Adrenal gland (tissue), 12 donors: ENCODE results near the gene SELENOP. TPM values are rescaled to one million over a fixed set of nuclear protein-coding genes. Genes with fewer than 3 reads are reported as not detected.

ENCODE experiments used
- DNase-seq, 7 donors: peaks; one replicate each; pipeline ENCODE4 v3.0.0-alpha.2; 2019 to 2020
- H3K27ac ChIP-seq, 5 donors: fragments of 200-600 bp; sonication (generic) in 4 of 5; 1 replicate in 3 of 5; 2 replicates in 2 of 5; pipeline versions ENCODE4 v1.5.1 to v1.8.0; 2016 to 2020; ENCODE audit warnings: mild to moderate bottlenecking in 1 of 5
- H3K27me3 ChIP-seq: fragments of 200-600 bp; 2 replicates; pipeline ENCODE4 v1.8.0; 2021
- H3K36me3 ChIP-seq, 2 donors: fragments of 200-600 bp; replicated peaks in 1 of 2; 1 replicate in 1 of 2; 2 replicates in 1 of 2; pipeline versions ENCODE4 v1.5.1 to v1.8.0; 2018 to 2022
- H3K4me1 ChIP-seq, 2 donors: fragments of 200-600 bp; replicated peaks in 1 of 2; 1 replicate in 1 of 2; 2 replicates in 1 of 2; pipeline versions ENCODE4 v1.5.1 to v1.8.0; 2018 to 2021
- H3K4me3 ChIP-seq, 4 donors: fragments of 200-600 bp; sonication (generic) in 3 of 4; one replicate each; pipeline ENCODE4 v1.5.1; 2016 to 2018
- H3K9me3 ChIP-seq, 3 donors: fragments of 200-600 bp; sonication (generic) in 1 of 3; replicated peaks in 1 of 3; 1 replicate in 2 of 3; 2 replicates in 1 of 3; pipeline versions ENCODE4 v1.5.1 to v1.8.0; 2016 to 2021
- CTCF ChIP-seq, 6 experiments: fragments of 450-650 bp in 4 of 6; fragments of 200-600 bp in 2 of 6; sonication (generic) in 1 of 6; IDR thresholded peaks; 1 replicate in 5 of 6; 2 replicates in 1 of 6; pipeline versions ENCODE4 v1.5.1 to v1.8.0; 2016 to 2021; ENCODE audit warnings: antibody characterized with exemption in 6 of 6, mild to moderate bottlenecking in 2 of 6, moderate library complexity in 1 of 6
- POLR2A ChIP-seq, 2 donors: fragments of 450-650 bp; IDR thresholded peaks; one replicate each; pipeline ENCODE4 v1.6.1; 2017; ENCODE audit warnings: antibody characterized with exemption in 2 of 2, mild to moderate bottlenecking in 2 of 2, moderate library complexity in 1 of 2
- WGBS, 4 donors: extraction: QIAGEN DNeasy Blood & Tissue Kit in 2 of 4; methylation state at CpG; one replicate each; pipeline versions ENCODE4 v1.1.5 to v1.1.7; 2013 to 2017; 5-methylcytosine and 5-hydroxymethylcytosine counted together
- intact Hi-C, 2 donors: fragments of 100-400 bp; cut with DNase I; formaldehyde crosslinking; loops; one replicate each; pipeline versions ENCODE4 v1.14.1 to v1.15.0; 2022 to 2023
- polyA plus RNA-seq, 3 donors: library from polyadenylated mRNA; stranded (reverse); fragments of 200-250 nt in 2 of 3; fragments of 350-450 nt in 1 of 3; fragmentation: Illumina TruSeq in 1 of 3; extraction: RNeasy Lipid Tissue Mini Kit (QIAGEN cat#74804) in 1 of 3; gene quantifications; one replicate each; pipeline ENCODE4 v1.2.3, GENCODE V29; 2013 to 2014
- total RNA-seq, 9 donors: library from RNA; depleted of rRNA in 4 of 9; stranded (reverse); fragments of >200 nt in 4 of 9; fragments of 120-200 nt in 1 of 9; fragmentation: NEBNext Ultra II Directional in 1 of 9; extraction: Animal tissue kit (Norgen Biotek cat#: 25700) in 1 of 9; gene quantifications; one replicate each; pipeline versions ENCODE4 v1.1.0 to v1.2.4, GENCODE V29; 2013 to 2023
- donor health status: healthy with polysubstance abuse.
- donor health status: Bipolar disorder and iron deficiency.
- donor health status: DM: yes; HTN: yes; CAD: no.
- donor health status: DM: no; HTN: no; CAD: no.
- donor health status: DM: no; HTN: no; CAD: no.
- donor health status: DM: yes; HTN: yes; CAD: no.

Gene SELENOP
- total and polyA plus RNA-seq, 12 donors = 66.0 to 1,654 (median 662) TPM

DNA sequence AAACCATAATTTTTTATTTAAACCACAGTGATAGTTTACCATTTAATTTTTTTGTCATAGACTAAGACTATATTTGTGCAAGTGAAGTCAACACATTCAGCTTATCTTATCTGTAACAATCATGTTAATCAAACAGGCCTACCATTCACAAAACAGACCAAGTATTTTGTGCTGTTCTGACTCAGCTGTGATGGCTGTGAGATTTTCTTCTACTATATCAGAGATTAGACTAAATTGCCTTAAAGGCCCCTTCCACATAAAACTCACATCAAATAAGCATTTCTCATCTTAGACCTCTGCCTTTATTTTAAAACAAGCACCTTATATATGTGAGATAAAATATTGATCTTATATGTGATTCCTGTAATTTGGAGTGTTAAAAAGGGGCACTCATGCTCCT, 41.7 kb downstream of the SELENOP start:
- no peak for TF ChIP-seq POLR2A (IDR thresholded peaks at IDR 0.05)
- TF ChIP-seq CTCF (IDR thresholded peaks at IDR 0.05) = no peak
- no peaks in the 10 kb centered on the region for H3K27me3 ChIP-seq
- H3K4me3 ChIP-seq = no peak overlapping the region
- no peak for DNase-seq
- H3K9me3 ChIP-seq = no peaks in the 10 kb centered on the region
- H3K36me3 ChIP-seq = no peaks in the 10 kb centered on the region
- H3K27ac ChIP-seq = no peak overlapping the region
- intact Hi-C loops = loop anchor here in 1 of 2 donors (10.0 kb wide), 1 partner anchor 115 kb away; no protein-coding TSS in a partner anchor
- peaks cover 0 to 5% of the 10 kb centered on the region in 2 donors for H3K4me1 ChIP-seq

GRCh38 chr5:42768106-42768504, 43.6 kb downstream of the SELENOP start:
- TF ChIP-seq CTCF (IDR thresholded peaks at IDR 0.05) (no peak), POLR2A (IDR thresholded peaks at IDR 0.05) (no peak)
- intact Hi-C loops = loop anchor here (5.0 to 10.0 kb wide), 3 partner anchors 343 to 911 kb away; partner anchors contain the start of gene GHR (in 1 of the 2)
- H3K27me3 ChIP-seq = no peaks in the 10 kb centered on the region
- no peak overlapping the region for H3K27ac ChIP-seq
- H3K4me3 ChIP-seq = no peak overlapping the region
- DNase-seq = no peak
- no peaks in the 10 kb centered on the region for H3K9me3 ChIP-seq
- 22 to 36% (median 33%) methylated on average over 1 of the region's 1 CpG for WGBS, 4 donors
- peaks cover 0 to 5% of the 10 kb centered on the region in 2 donors for H3K4me1 ChIP-seq
- no peaks in the 10 kb centered on the region for H3K36me3 ChIP-seq

- no peaks in the 10 kb centered on the region for H3K9me3 ChIP-seq
- H3K4me3 ChIP-seq = no peak overlapping the region
- H3K36me3 ChIP-seq = no peaks in the 10 kb centered on the region
- WGBS, 4 donors = 30 to 35% (median 32%) methylated on average over 3 of the region's 3 CpGs
- TF ChIP-seq POLR2A (IDR thresholded peaks at IDR 0.05) = no peak
- peak; percentile 30 to 73 (median 65) for TF ChIP-seq CTCF (IDR thresholded peaks at IDR 0.05)
- H3K27ac ChIP-seq = no peak overlapping the region
- H3K4me1 ChIP-seq = peaks cover 0 to under 1% of the 10 kb centered on the region in 2 donors
- no peak for DNase-seq
- intact Hi-C loops = loop anchor here (5.0 to 10.0 kb wide), 3 partner anchors 343 to 910 kb away; partner anchors contain the start of gene GHR (in 1 of the 2)
- no peaks in the 10 kb centered on the region for H3K27me3 ChIP-seq
Measured at GRCh38 chr5:42767491-42768105, 44.1 kb downstream of the SELENOP start.

GRCh38 chr5:42761791-42762190, 49.9 kb downstream of the SELENOP start:
- Histone ChIP-seq H3K27ac (no peak overlapping the region), H3K36me3 (no peaks in the 10 kb centered on the region), H3K9me3 (no peaks in the 10 kb centered on the region), H3K4me3 (no peak overlapping the region), H3K4me1 (peaks cover 0 to 9% of the 10 kb centered on the region in 2 donors), H3K27me3 (no peaks in the 10 kb centered on the region)
- TF ChIP-seq CTCF (IDR thresholded peaks at IDR 0.05) (no peak), POLR2A (IDR thresholded peaks at IDR 0.05) (no peak)
- no peak for DNase-seq
- intact Hi-C loops = loop anchor here (10.0 kb wide), 2 partner anchors 337 to 757 kb away; partner anchors contain the start of gene GHR (in 1 of the 2)
- 89 to 100% (median 98%) methylated on average over 1 of the region's 1 CpG for WGBS, 4 donors
